GM23338 (cell line): ENCODE results near the gene ALOX5AP.

Experiments used
- CREB1 ChIP-seq: fragments of 250-450 bp; sonication (Bioruptor Pico); IDR thresholded peaks from 2 replicates; pipeline ENCODE4 v1.5.0; 2020; ENCODE audit warnings: low read depth, mild to moderate bottlenecking, moderate library complexity
- CTCF ChIP-seq, 2 experiments: fragments of 200-600 bp in 1 of 2; sonication (generic) in 1 of 2; conservative IDR thresholded peaks; 2 replicates each; pipeline versions ENCODE4 v1.5.1 to v1.6.1; 2016 to 2017; ENCODE audit warnings: antibody characterized with exemption in 2 of 2, low read depth in 2 of 2, mild to moderate bottlenecking in 2 of 2, moderate library complexity in 1 of 2
- EZH2 ChIP-seq: fragments of 200-600 bp; sonication (generic); IDR thresholded peaks from one replicate; pipeline ENCODE4 v1.8.0; 2017; ENCODE audit warnings: antibody characterized with exemption, mild to moderate bottlenecking, low read depth; ENCODE audit not compliant: unreplicated experiment
- EZH2phosphoT487 ChIP-seq: fragments of 200-600 bp; sonication (generic); IDR thresholded peaks from one replicate; pipeline ENCODE4 v1.8.1; 2018; ENCODE audit warnings: antibody characterized with exemption; ENCODE audit not compliant: unreplicated experiment
- JUNB ChIP-seq: IDR thresholded peaks from one replicate; pipeline ENCODE4 v1.6.1; 2016; ENCODE audit warnings: antibody characterized with exemption; ENCODE audit not compliant: unreplicated experiment
- POLR2AphosphoS5 ChIP-seq: IDR thresholded peaks from 2 replicates; pipeline ENCODE4 v1.6.1; 2016; ENCODE audit warnings: antibody characterized with exemption, low read depth
- REST ChIP-seq: IDR thresholded peaks from one replicate; pipeline ENCODE4 v1.6.1; 2018; ENCODE audit warnings: antibody characterized with exemption; ENCODE audit not compliant: unreplicated experiment
- STAT1 ChIP-seq: IDR thresholded peaks from one replicate; pipeline ENCODE4 v1.6.1; 2016; ENCODE audit warnings: antibody characterized with exemption; ENCODE audit not compliant: unreplicated experiment
- ZNF114 ChIP-seq: fragments of 250-450 bp; sonication (Bioruptor Pico); IDR thresholded peaks from 2 replicates; pipeline ENCODE4 v1.5.0; 2020; ENCODE audit warnings: mild to moderate bottlenecking, moderate library complexity
- ZNF331 ChIP-seq: fragments of 250-450 bp; sonication (Bioruptor Pico); IDR thresholded peaks from 2 replicates; pipeline ENCODE4 v1.5.0; 2020; ENCODE audit warnings: low read depth, mild to moderate bottlenecking, moderate library complexity

- TF ChIP-seq CTCF (conservative IDR thresholded peaks at IDR 0.05; ENCODE audit: low read depth in 2 of 2) (no peak), EZH2phosphoT487 (no peak), POLR2AphosphoS5 (no peak), CREB1 (no peak), EZH2 (no peak), REST (no peak), JUNB (no peak), ZNF114 (no peak), ZNF331 (CRISPR knock-in tag) (no peak), STAT1 (no peak)
Observed at GRCh38 chr13:30736461-30737320, 1.3 kb downstream of the ALOX5AP start.
